SKM-1 treated with dmso at 0.1 percent for 144 hours (cell line): ENCODE results near the gene DESI2.

Experiments
- DNase-seq: peaks from one replicate; lab custom pipeline; 2025; ENCODE audit not compliant: unreplicated experiment; lab: John Stamatoyannopoulos, UW

The DESI2 gene

DNA sequence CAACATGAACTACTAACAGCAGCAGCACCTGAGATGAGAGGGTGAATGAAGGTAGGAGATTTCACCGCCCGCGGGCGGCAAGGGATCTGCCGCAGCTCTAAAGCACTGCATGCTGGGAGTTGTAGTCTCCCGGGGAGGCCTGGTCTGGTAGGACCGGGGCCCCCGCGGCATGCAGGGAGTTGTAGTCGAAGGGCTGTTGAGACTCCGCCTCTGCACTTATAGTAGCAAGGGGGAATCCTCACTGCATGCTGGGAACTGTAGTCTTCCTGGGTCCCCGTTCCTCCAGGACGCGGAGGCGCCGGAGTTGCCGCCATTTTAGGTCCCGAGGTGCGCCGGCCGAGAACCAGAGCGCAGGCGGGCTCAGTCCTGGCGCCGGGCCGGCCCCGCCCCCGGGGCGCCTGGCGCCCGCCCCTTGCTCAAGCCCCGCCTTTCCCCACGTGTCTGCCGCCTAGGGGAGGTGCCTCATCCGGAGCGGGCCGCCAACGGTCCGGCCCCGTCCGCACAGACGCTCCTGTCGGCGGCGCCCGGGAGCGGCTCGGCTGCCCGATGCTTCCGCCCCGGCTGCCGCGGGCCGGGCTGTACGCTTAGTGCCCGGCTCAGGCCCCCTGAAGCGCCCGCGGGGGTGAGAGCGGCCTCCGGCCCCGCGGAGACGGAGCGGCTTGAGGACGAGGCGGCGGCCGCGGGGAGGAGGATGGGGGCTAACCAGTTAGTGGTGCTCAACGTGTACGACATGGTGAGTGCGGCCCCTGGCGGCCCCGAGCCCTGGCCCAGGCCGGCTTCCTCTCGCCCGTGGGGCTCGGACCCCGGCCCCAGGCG, at the start of gene DESI2:
Gene DESI2 (plus strand): TSS at position 504 of the 816 bp plus-strand sequence. CDS start 188 bp downstream, at position 692.
- peak; percentile 100 for DNase-seq

DNA sequence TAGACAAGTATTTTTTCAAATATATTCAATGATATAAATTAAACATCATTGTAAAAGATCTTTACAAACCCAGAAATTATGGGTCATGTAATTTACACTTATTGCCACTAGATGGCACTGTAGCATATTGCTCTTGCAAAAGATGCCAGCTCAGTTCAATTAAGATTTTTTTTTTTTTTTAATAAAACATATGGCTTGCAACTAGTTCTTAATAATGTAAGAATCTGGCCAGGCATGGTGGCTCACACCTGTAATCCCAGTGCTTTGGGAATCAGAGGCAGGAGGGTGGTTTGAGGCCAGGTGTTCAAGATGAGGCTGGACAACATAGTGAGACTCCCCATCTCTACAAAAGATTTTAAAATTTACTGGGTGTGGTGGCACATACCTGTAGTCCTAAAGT, 49.4 kb upstream of the DESI2 start:
- peak; percentile 54 for DNase-seq

DNA sequence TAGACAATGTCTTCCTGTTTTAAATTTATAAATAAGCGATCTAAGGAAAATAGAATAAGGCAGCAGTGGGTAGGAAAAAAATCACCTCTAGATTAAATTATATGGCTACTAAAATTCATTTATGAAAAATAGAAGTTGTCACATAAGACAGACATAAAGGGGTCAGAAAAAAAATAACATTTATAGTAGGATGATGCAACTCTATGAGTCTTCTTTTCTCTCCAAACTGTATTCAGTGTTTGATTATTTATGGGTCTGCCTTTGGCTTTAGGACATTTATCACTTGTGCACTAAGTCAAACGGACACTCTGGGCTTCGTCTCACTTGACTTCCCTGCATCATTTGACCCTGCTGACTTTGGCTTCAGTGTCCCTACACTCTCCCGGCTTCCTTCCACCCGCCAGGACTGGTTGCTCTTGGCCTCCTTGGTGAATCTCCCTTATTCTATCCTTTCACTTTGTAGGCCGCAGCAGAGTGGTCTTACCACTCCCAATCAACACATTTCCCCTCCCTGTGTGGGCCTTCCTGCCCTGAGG, 47.0 kb upstream of the DESI2 start:
- DNase-seq, result no peak

- DNase-seq, result no peak
These were observed 38.7 kb upstream of the DESI2 start for GRCh38 chr1:244614113-244614836.

GRCh38 chr1:244614879-244615278, 38.0 kb upstream of the DESI2 start:
- DNase-seq, result no peak

GRCh38 chr1:244615301-244615700, 37.6 kb upstream of the DESI2 start:
- no peak for DNase-seq

DNA sequence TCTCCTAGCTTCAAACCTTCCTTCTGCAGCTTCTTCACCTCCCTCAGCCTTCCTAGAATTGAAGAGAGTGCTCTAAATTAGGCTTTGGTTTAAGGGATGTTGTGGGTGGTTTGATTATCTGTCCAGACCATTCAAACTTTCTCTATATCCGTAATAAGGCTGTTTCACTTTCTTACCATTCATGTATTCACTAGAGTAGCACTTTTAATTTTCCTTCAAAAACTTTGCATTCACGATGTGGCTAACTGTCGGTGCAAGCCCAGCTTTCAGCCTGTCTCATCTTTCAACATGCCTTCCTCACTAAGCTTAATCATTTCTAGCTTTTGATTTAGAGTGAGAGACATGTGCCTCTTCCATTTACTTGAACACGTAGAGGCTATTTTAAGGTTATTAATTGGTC, 26.2 kb upstream of the DESI2 start:
- DNase-seq, result no peak

- DNase-seq, result peak; percentile 100
These were observed 24.1 kb upstream of the DESI2 start for GRCh38 chr1:244628789-244629188.

GRCh38 chr1:244633140-244633539, 19.8 kb upstream of the DESI2 start:
- no peak for DNase-seq

DNA sequence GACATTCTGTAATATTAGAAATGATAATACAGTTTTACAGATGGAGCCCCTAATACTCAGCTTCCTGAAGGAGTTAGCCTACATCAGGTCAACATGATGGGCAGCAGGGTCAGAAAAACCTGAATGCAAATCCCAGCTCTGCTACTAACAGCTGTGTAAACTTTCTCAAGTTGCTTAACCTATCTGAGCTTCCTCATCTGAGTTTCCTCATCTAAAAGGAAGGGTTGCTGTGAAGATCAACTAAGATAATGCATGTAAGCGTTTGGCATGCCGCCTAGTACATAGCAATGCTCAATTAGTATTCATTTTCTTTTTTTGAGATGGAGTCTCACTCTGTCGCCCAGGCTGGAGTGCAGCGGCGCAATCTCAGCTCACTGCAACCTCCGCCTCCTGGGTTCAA, 18.4 kb upstream of the DESI2 start:
- DNase-seq, result peak; percentile 87

DNA sequence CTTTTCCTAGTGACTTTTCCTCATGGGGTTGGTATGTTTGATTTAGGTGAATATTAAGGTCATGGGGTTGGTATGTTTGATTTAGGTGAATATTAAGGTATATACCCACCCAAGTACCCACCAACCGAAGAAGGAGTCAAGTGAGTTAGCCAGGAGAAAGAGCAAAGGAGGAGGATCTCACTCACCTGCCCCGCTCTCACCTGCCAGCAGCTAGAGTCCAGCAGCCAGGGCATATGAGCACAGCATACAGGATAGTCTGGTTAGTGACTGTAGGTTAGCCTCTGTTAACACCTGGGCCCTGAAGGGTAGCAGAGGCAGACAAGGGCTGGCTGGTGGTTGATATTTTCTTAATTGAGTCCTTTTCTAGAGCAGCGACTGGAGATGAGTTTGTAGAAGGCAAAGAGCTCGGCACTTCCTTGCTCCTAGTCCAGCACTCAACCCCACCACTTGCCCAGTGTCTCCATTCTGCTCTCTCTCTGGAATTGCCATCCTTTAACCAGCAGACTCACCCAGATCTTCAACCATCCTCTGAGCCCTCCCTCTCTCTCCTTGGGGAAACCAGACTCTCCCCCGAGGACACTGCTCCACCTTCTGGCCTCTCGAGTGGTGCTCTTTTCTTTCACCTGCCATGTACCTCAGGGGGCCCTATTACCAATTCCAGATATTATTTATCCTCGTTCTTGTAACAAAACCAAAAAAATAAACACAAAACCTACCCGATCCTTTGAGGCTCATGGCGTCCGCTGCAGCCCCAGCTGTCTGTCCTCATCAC, 16.3 kb upstream of the DESI2 start:
- DNase-seq, result no peak

GRCh38 chr1:244639561-244639960, 13.4 kb upstream of the DESI2 start:
- no peak for DNase-seq

DNA sequence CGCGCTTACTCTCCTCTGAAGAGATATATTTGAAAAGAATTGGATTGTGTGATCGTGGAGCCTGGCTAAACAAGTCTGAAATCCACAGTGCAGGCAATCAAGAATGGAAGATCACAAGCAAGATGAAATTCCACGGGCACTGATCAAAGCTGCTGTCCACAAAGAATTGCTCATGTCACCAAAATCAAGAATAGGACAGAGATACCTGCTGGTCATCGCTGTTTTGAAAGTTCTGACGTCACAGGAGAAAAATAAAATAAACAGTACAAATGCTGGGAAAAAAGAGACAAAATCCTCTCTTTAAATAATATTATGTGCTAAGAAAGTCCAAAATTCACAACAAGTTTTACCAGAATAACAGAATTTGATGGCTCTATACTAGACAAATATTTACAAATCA, 12.0 kb upstream of the DESI2 start:
- no peak for DNase-seq

GRCh38 chr1:244642526-244642925, 10.4 kb upstream of the DESI2 start:
- no peak for DNase-seq

GRCh38 chr1:244642988-244643387, 9.9 kb upstream of the DESI2 start:
- DNase-seq, result no peak

DNA sequence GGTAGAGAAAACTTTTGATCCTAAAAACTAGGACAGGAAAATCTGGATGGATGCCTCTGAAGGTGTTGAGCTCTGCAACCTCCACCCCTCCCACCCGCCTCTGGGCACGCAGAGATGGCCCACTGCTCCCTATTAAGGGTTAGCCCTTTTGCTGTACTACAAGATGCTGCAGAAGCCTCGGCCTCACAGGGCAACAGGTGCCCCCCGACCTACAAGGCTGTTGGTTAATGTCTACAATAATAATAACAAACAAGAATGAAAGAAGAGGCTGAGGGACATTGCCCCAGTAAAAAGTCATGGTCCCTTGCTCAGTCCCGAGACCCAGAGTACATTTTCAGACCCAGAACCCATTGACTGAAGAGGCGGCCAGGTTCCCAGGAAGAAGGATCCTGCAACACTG, 7.5 kb upstream of the DESI2 start:
- DNase-seq, result no peak

- DNase-seq, result no peak
These were observed 7.0 kb upstream of the DESI2 start for GRCh38 chr1:244645890-244646289.

DNA sequence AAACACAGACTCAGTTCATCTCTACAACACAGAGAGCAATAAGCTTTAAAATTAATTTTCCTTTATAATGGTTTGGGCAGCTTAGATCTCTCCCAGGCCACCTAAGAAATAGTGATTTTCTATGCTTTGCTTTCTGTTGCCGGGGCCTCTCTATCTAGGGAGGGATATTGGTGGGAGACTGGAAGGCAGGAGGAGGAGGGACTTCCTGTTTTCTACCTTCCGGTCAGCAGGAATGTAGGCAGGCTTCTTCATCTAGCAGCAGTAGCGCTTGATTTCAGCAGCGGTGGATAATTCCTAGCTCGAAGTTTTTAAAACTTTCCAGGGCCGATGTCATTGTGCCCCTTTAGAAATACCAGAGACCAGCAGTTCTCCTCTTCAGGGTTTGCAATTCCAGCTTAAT, 5.1 kb upstream of the DESI2 start:
- no peak for DNase-seq

DNA sequence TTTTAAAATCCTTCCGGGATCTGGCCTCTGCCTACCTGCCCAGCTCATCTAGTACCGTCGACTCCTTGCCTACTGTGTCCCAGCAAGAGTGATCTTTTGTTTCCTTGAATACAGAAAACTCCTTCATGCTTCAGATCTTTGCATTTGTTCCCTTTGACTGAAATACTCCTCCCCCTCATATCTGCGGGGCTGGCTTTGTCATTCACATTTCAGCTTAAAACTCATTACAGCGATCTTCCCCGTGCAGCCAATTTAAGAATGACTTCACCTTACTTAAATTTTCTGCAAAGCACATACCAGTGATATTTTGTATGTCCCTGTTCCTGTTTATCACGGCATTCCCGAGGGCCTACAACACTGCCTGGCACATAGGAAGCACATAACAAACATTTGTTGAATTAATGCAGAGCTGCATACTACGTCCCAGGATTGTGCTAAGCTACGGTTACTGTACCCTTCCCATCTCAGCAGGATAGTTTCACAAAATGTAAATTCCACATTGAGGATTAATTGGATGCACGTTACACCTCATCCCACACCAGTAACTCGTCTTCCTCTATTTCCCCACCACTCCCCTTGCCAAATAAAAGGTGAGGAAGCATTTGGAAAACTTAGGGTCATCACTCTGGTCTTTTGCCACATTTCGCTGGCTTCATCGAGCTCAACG, 837 bp upstream of the DESI2 start:
- no peak for DNase-seq

GRCh38 chr1:244653439-244654107, 647 bp downstream of the DESI2 start:
- no peak for DNase-seq
